ENCODE data around the gene XPO6.

Gene XPO6

GRCh38 chr16:28162326-28162877 is 49.4 kb downstream of the XPO6 start:
- H3K27ac ChIP-seq (ENCODE audit: extremely low read depth, low read depth, low read length): no peak overlapping the region
- TF ChIP-seq ZNF114 (tag by site-specific recombination; IDR thresholded peaks at IDR 0.05): no peak
- no peak for TF ChIP-seq ZNF639 (tag by site-specific recombination; IDR thresholded peaks at IDR 0.05)
- TF ChIP-seq ZNF274 (IDR thresholded peaks at IDR 0.05; ENCODE audit: low read length): no peak
- TF ChIP-seq ZNF274 (tag by site-specific recombination; IDR thresholded peaks at IDR 0.05; ENCODE audit: borderline replicate concordance): no peak
- TF ChIP-seq GLIS1 (tag by site-specific recombination; IDR thresholded peaks at IDR 0.05): no peak
- TF ChIP-seq ATF2 (tag by site-specific recombination; IDR thresholded peaks at IDR 0.05; ENCODE audit: low read depth): no peak
- no peak for TF ChIP-seq ZNF132 (tag by site-specific recombination; IDR thresholded peaks at IDR 0.05; ENCODE audit: borderline replicate concordance)
- TF ChIP-seq ZBTB21 (tag by site-specific recombination; IDR thresholded peaks at IDR 0.05): no peak
- TF ChIP-seq KLF7 (tag by site-specific recombination; IDR thresholded peaks at IDR 0.05; ENCODE audit: borderline replicate concordance): no peak
- no peak for TF ChIP-seq ZNF670 (tag by site-specific recombination; IDR thresholded peaks at IDR 0.05; ENCODE audit: low read depth)
- TF ChIP-seq ZNF658 (tag by site-specific recombination; IDR thresholded peaks at IDR 0.05): no peak
- TF ChIP-seq SP2 (tag by site-specific recombination; IDR thresholded peaks at IDR 0.05): no peak
- no peak for TF ChIP-seq ZNF155 (tag by site-specific recombination; IDR thresholded peaks at IDR 0.05)
- TF ChIP-seq KLF9 (tag by site-specific recombination; IDR thresholded peaks at IDR 0.05; ENCODE audit: low read depth): no peak
- TF ChIP-seq ZNF571 (tag by site-specific recombination; IDR thresholded peaks at IDR 0.05): no peak
- no peak for TF ChIP-seq ZNF140 (tag by site-specific recombination; IDR thresholded peaks at IDR 0.05)
- no peak for TF ChIP-seq ZNF76 (tag by site-specific recombination; IDR thresholded peaks at IDR 0.05; ENCODE audit: borderline replicate concordance, low read depth)
- TF ChIP-seq SALL2 (tag by site-specific recombination; IDR thresholded peaks at IDR 0.05; ENCODE audit: borderline replicate concordance): no peak
- TF ChIP-seq ZBTB44 (tag by site-specific recombination; IDR thresholded peaks at IDR 0.05): no peak
- TF ChIP-seq ZNF610 (tag by site-specific recombination; IDR thresholded peaks at IDR 0.05; ENCODE audit: borderline replicate concordance): no peak
- ChIA-PET CTCF (interaction anchor here (0.6 kb wide), 1 partner anchor 31 kb away, joined by 3 read pairs; no protein-coding TSS in a partner anchor), POLR2A (no interaction called here)
- H3K4me3 ChIP-seq (ENCODE audit: low read depth, low read length): no peak overlapping the region
- H3K9me3 ChIP-seq (ENCODE audit: control insufficient read depth, insufficient read depth, low read depth, low read length): no peaks in the 10 kb centered on the region
- H3K4me1 ChIP-seq (ENCODE audit: control insufficient read depth, insufficient read depth, low read length): no peaks in the 10 kb centered on the region; the same call in 1 of the 2 replicates
- peaks cover 22 to 49% of the 10 kb centered on the region in 2 experiments; a peak in 2 of 3 replicates for H3K36me3 ChIP-seq (ENCODE audit: control insufficient read depth in 2 of 2, insufficient read depth in 1 of 2, low read length in 2 of 2)

- CTCF ChIA-PET: no interaction called here
These were observed 50.1 kb downstream of the XPO6 start for GRCh38 chr16:28161626-28162025.

More at GRCh38 chr16:28161626-28162025, 50.1 kb downstream of the XPO6 start:
- no peak overlapping the region for H3K4me3 ChIP-seq (ENCODE audit: low read depth, low read length)
- no peak overlapping the region for H3K27ac ChIP-seq (ENCODE audit: extremely low read depth, low read depth, low read length)
- TF ChIP-seq SP2 (tag by site-specific recombination; IDR thresholded peaks at IDR 0.05) (no peak), ZNF174 (tag by site-specific recombination; IDR thresholded peaks at IDR 0.05) (no peak), ZNF391 (tag by site-specific recombination; IDR thresholded peaks at IDR 0.05; ENCODE audit: borderline replicate concordance, low read depth) (no peak), HOXD13 (CRISPR knock-in tag; IDR thresholded peaks at IDR 0.05; ENCODE audit: borderline replicate concordance) (no peak), ZNF660 (tag by site-specific recombination; IDR thresholded peaks at IDR 0.05) (no peak), ZNF571 (tag by site-specific recombination; IDR thresholded peaks at IDR 0.05) (no peak)
- POLR2A ChIA-PET: no interaction called here
- H3K36me3 ChIP-seq (ENCODE audit: control insufficient read depth in 2 of 2, insufficient read depth in 1 of 2, low read length in 2 of 2): peaks cover 19 to 42% of the 10 kb centered on the region in 2 experiments; a peak in 2 of 3 replicates
- no peaks in the 10 kb centered on the region; the same call in 1 of the 2 replicates for H3K4me1 ChIP-seq (ENCODE audit: control insufficient read depth, insufficient read depth, low read length)
- H3K9me3 ChIP-seq (ENCODE audit: control insufficient read depth, insufficient read depth, low read depth, low read length): no peaks in the 10 kb centered on the region

Measured in HEK293 (cell line).